Measurements from ENCODE around the gene MYL4. TPM values are rescaled to one million over a fixed set of nuclear protein-coding genes. Genes with fewer than 3 reads are reported as not detected.
"Not testable (repeated sequence)": the region's sequence is repeated elsewhere in the genome, so short reads cannot be mapped to it uniquely, and the experiment has no call there.

MYL4 gene
- total RNA-seq, 1 experiment from 2014 or later, result 0.66 TPM

DNA sequence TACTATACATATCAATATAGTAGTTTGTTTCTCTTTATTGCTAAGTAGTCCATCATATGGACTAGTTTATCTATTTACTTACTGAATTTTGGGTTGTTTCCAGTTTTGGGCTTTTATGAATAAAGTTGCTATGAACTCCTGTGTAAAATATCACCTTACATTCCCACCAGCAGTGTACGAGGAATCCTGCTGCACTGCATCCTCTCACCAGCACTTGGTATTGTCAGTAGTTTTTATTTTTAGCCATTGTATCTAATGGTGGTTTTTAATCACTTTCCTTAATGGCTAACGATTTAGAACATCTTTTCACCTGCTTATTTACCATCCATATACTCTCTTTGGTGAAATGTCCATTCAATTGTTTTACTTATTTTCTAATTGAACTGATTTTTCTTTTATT, 44.0 kb upstream of the MYL4 start:
- Histone ChIP-seq H2AK5ac (ENCODE audit: insufficient read length, low read length) (no peak overlapping the region), H2BK15ac (ENCODE audit: low read depth, low read length) (no peak overlapping the region), H4K5ac (ENCODE audit: insufficient read length, low read depth, low read length) (no peak overlapping the region), H3K14ac (ENCODE audit: insufficient read depth, low read length) (no peak overlapping the region), H3T11ph (ENCODE audit: low read length) (no peak overlapping the region), H3K4me1 (ENCODE audit: insufficient read depth, low read length) (no peaks in the 10 kb centered on the region), H3K27ac (ENCODE audit: insufficient read length, low read depth, low read length) (no peak overlapping the region), H3K23ac (ENCODE audit: insufficient read length, low read depth, low read length) (no peak overlapping the region), H2BK20ac (ENCODE audit: low read depth, low read length, poor library complexity, severe bottlenecking) (no peak overlapping the region), H3K4ac (ENCODE audit: low read depth, low read length) (no peak overlapping the region), H4K20me1 (ENCODE audit: control insufficient read depth, insufficient read depth, insufficient read length) (no peaks in the 10 kb centered on the region), H3K9ac (ENCODE audit: extremely low read depth, insufficient read length, low read length) (no peak overlapping the region), H2BK5ac (ENCODE audit: insufficient read length, low read length) (no peak overlapping the region), H3K56ac (ENCODE audit: insufficient read length, low read depth, low read length) (no peak overlapping the region), H3K23me2 (ENCODE audit: insufficient read length, low read depth, low read length, poor library complexity, severe bottlenecking) (no peaks in the 10 kb centered on the region), H2BK120ac (ENCODE audit: low read depth, low read length, poor library complexity, severe bottlenecking) (no peak overlapping the region), H3K4me2 (ENCODE audit: insufficient read depth, insufficient read length, low read length) (no peak overlapping the region), H4K8ac (replicated peaks; ENCODE audit: insufficient read length, low read depth, low read length) (no peak overlapping the region), H2AFZ (ENCODE audit: low read length) (no peak overlapping the region), H4K91ac (ENCODE audit: insufficient read length, low read depth, low read length) (no peak overlapping the region), H2BK12ac (ENCODE audit: insufficient read length, low read depth, low read length) (no peak overlapping the region), H3K79me2 (ENCODE audit: insufficient read depth, low read length) (no peaks in the 10 kb centered on the region), H3K27me3 (ENCODE audit: insufficient read depth, low read length) (no peaks in the 10 kb centered on the region), H3K9me3 (ENCODE audit: control insufficient read depth, low read depth, low read length) (no peaks in the 10 kb centered on the region), H3K18ac (ENCODE audit: insufficient read length, low read depth, low read length) (no peak overlapping the region), H3K79me1 (ENCODE audit: insufficient read depth, low read depth, low read length, poor library complexity, severe bottlenecking) (peaks cover 3% of the 10 kb centered on the region)
- no peak for DNase-seq
- Mint-ChIP-seq H3K36me3 (ENCODE audit: insufficient read depth in 1 of 3, low read depth in 3 of 3) (peaks cover 10 to 60% (median 58%) of the 10 kb centered on the region in 3 experiments; a peak in 6 of 7 replicates), H3K27ac (no peak overlapping the region), H3K4me3 (no peak overlapping the region), H3K27me3 (ENCODE audit: low read depth) (no peaks in the 10 kb centered on the region), H3K4me1 (0 out of 4 replicates have a peak, but pooled peaks cover 0 to 5% of the 10 kb centered on the region in 2 experiments), H3K9me3 (no peaks in the 10 kb centered on the region)
- TF ChIP-seq, protein P1, sequence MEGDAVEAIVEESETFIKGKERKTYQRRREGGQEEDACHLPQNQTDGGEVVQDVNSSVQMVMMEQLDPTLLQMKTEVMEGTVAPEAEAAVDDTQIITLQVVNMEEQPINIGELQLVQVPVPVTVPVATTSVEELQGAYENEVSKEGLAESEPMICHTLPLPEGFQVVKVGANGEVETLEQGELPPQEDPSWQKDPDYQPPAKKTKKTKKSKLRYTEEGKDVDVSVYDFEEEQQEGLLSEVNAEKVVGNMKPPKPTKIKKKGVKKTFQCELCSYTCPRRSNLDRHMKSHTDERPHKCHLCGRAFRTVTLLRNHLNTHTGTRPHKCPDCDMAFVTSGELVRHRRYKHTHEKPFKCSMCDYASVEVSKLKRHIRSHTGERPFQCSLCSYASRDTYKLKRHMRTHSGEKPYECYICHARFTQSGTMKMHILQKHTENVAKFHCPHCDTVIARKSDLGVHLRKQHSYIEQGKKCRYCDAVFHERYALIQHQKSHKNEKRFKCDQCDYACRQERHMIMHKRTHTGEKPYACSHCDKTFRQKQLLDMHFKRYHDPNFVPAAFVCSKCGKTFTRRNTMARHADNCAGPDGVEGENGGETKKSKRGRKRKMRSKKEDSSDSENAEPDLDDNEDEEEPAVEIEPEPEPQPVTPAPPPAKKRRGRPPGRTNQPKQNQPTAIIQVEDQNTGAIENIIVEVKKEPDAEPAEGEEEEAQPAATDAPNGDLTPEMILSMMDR (conservative IDR thresholded peaks at IDR 0.05), result no peak
- WGBS (ENCODE audit: extremely low coverage, insufficient read length, low lambda C conversion rate), result no CpG with 5 or more reads among the region's 2 CpGs

DNA sequence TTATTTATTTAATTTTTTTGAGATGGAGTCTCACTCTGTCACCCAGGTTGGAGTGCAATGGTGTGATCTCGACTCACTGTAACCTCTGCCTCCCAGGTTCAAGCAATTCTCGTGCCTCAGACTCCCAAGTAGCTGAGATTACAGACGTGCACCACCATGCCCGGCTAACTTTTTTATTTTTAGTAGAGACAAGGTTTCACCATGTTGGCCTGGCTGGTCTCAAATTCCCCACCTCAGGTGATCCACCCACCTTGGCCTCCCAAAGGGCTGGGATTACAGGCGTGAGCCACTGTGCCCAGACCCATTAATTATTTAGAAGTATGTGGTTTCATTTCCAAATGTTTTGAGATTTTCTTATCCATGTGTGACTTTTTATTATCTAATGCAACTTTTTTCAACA, 42.3 kb upstream of the MYL4 start:
- H3T11ph ChIP-seq (ENCODE audit: low read length); H3K23ac ChIP-seq (ENCODE audit: insufficient read length, low read depth, low read length); H3K4me3 Mint-ChIP-seq; H3K9me3 ChIP-seq (ENCODE audit: control insufficient read depth, low read depth, low read length); H3K79me1 ChIP-seq (ENCODE audit: insufficient read depth, low read depth, low read length, poor library complexity, severe bottlenecking); H4K8ac ChIP-seq (replicated peaks; ENCODE audit: insufficient read length, low read depth, low read length); H3K14ac ChIP-seq (ENCODE audit: insufficient read depth, low read length); H4K5ac ChIP-seq (ENCODE audit: insufficient read length, low read depth, low read length); H3K18ac ChIP-seq (ENCODE audit: insufficient read length, low read depth, low read length); H3K4me1 Mint-ChIP-seq; H3K9ac ChIP-seq (ENCODE audit: extremely low read depth, insufficient read length, low read length); H2BK12ac ChIP-seq (ENCODE audit: insufficient read length, low read depth, low read length); H2BK5ac ChIP-seq (ENCODE audit: insufficient read length, low read length); H3K4ac ChIP-seq (ENCODE audit: low read depth, low read length); H4K20me1 ChIP-seq (ENCODE audit: control insufficient read depth, insufficient read depth, insufficient read length); H2BK120ac ChIP-seq (ENCODE audit: low read depth, low read length, poor library complexity, severe bottlenecking); H3K27me3 ChIP-seq (ENCODE audit: insufficient read depth, low read length); H3K79me2 ChIP-seq (ENCODE audit: insufficient read depth, low read length); H3K23me2 ChIP-seq (ENCODE audit: insufficient read length, low read depth, low read length, poor library complexity, severe bottlenecking); H3K4me1 ChIP-seq (ENCODE audit: insufficient read depth, low read length); H3K27ac ChIP-seq (ENCODE audit: insufficient read length, low read depth, low read length); H3K27me3 Mint-ChIP-seq (ENCODE audit: low read depth); H2AFZ ChIP-seq (ENCODE audit: low read length); H2AK5ac ChIP-seq (ENCODE audit: insufficient read length, low read length); H3K27ac Mint-ChIP-seq; H4K91ac ChIP-seq (ENCODE audit: insufficient read length, low read depth, low read length); H3K9me3 Mint-ChIP-seq; H3K56ac ChIP-seq (ENCODE audit: insufficient read length, low read depth, low read length); H2BK20ac ChIP-seq (ENCODE audit: low read depth, low read length, poor library complexity, severe bottlenecking); DNase-seq; H3K4me2 ChIP-seq (ENCODE audit: insufficient read depth, insufficient read length, low read length); H2BK15ac ChIP-seq (ENCODE audit: low read depth, low read length): not testable (repeated sequence)
- peaks cover 7 to 62% (median 58%) of the 10 kb centered on the region in 3 experiments; a peak in 6 of 7 replicates for H3K36me3 Mint-ChIP-seq (ENCODE audit: insufficient read depth in 1 of 3, low read depth in 3 of 3)
- no CpG with 5 or more reads among the region's 5 CpGs for WGBS (ENCODE audit: extremely low coverage, insufficient read length, low lambda C conversion rate)
